OCI-LY3 (cell line): ENCODE measurements around the gene PARD6G.

Source experiments
- CTCF ChIP-seq: fragments of 200-600, 300-600 bp; sonication (generic); IDR thresholded peaks from 2 replicates; pipeline ENCODE4 v1.5.1; 2014; ENCODE audit warnings: antibody characterized with exemption, low read length, low read depth
- EZH2phosphoT487 ChIP-seq: fragments of 200-600 bp; shearing (Covaris generic); IDR thresholded peaks from 2 replicates; pipeline ENCODE4 v1.6.1; 2018; ENCODE audit warnings: antibody characterized with exemption, mixed run types, low read depth

- TF ChIP-seq EZH2phosphoT487 (no peak), CTCF (peak; percentile 88)
Observed at GRCh38 chr18:80154293-80154692, 93.0 kb downstream of the PARD6G start.
